HepG2 (cell line): ENCODE data around the gene RUSC1. TPM values are rescaled to one million over a fixed set of nuclear protein-coding genes. Genes with fewer than 3 reads are reported as not detected.

Experiments
- CAMTA2 ChIP-seq: sonication (generic); formaldehyde crosslinking; IDR thresholded peaks from 2 replicates; pipeline ENCODE4 v1.4.0; 2020; ENCODE audit warnings: mild to moderate bottlenecking, missing genetic modification reagents, borderline replicate concordance
- MAZ ChIP-seq, 2 experiments: sonication (generic) in 1 of 2; formaldehyde crosslinking in 1 of 2; IDR thresholded peaks; 2 replicates each; pipeline versions ENCODE4 v1.5.0 to v1.6.1; 2012 to 2020; ENCODE audit warnings: low read depth in 2 of 2, mild to moderate bottlenecking in 2 of 2, borderline replicate concordance in 1 of 2, improper control_type of control experiment in 1 of 2, low read length in 1 of 2, missing genetic modification reagents in 1 of 2, moderate library complexity in 1 of 2
- PAXIP1 ChIP-seq: sonication (generic); formaldehyde crosslinking; conservative IDR thresholded peaks from 2 replicates; pipeline ENCODE4 v1.4.0; 2020; ENCODE audit warnings: mild to moderate bottlenecking, missing genetic modification reagents, moderate library complexity
- PHF20 ChIP-seq: sonication (generic); formaldehyde crosslinking; IDR thresholded peaks from 2 replicates; pipeline ENCODE4 v1.5.0; 2020; ENCODE audit warnings: mild to moderate bottlenecking, missing genetic modification reagents
- SP4 ChIP-seq: sonication (generic); formaldehyde crosslinking; IDR thresholded peaks from 2 replicates; pipeline ENCODE4 v1.8.1; 2023; ENCODE audit warnings: mild to moderate bottlenecking, missing genetic modification reagents
- ZFY ChIP-seq: sonication (generic); formaldehyde crosslinking; IDR thresholded peaks from 2 replicates; pipeline ENCODE4 v1.4.0; 2020; ENCODE audit warnings: missing genetic modification reagents
- ZNF282 ChIP-seq: fragments of 450-650 bp; IDR thresholded peaks from 2 replicates; pipeline ENCODE4 v1.6.1; 2018; ENCODE audit not compliant: partially characterized antibody
- ZNF317 ChIP-seq: sonication (generic); formaldehyde crosslinking; IDR thresholded peaks from 2 replicates; pipeline ENCODE4 v1.5.0; 2020; ENCODE audit warnings: mild to moderate bottlenecking, missing genetic modification reagents
- ZNF546 ChIP-seq: sonication (generic); formaldehyde crosslinking; conservative IDR thresholded peaks from 2 replicates; pipeline ENCODE4 v1.8.1; 2023; ENCODE audit warnings: mild to moderate bottlenecking, missing genetic modification reagents
- ZNF720 ChIP-seq: sonication (generic); formaldehyde crosslinking; IDR thresholded peaks from 2 replicates; pipeline ENCODE4 v1.4.0; 2020; ENCODE audit warnings: missing genetic modification reagents
- polyA plus RNA-seq, 8 experiments: library from polyadenylated mRNA; depleted of rRNA in 3 of 8; stranded (reverse) in 7 of 8; unstranded in 1 of 8; fragments of >200 nt; fragmentation: Illumina TruSeq in 4 of 8; extraction: Trizol in 4 of 8; gene quantifications; 2 replicates each; pipeline versions ENCODE4 v1.2.1 to v1.2.3, GENCODE V29; 2011 to 2016; ENCODE audit warnings: low read depth in 4 of 8, missing spikeins in 1 of 8, mixed read lengths in 1 of 8; ENCODE audit not compliant: insufficient read depth in 1 of 8
- total RNA-seq, 5 experiments: library from RNA; depleted of rRNA; stranded (reverse); fragments of >200 nt; fragmentation: Illumina TruSeq; extraction: Trizol; gene quantifications; 2 replicates each; pipeline ENCODE4 v1.2.3, GENCODE V29; 2016; ENCODE audit warnings: low read depth in 1 of 5
- TF ChIP-seq, protein P1 (sequence below), 2 experiments: sonication (generic) in 1 of 2; formaldehyde crosslinking in 1 of 2; IDR thresholded peaks; 2 replicates each; pipeline versions ENCODE4 v1.6.1 to v1.9.0; 2014 to 2022; ENCODE audit warnings: antibody characterized with exemption in 1 of 2, borderline replicate concordance in 1 of 2, inconsistent platforms in 1 of 2, low read depth in 1 of 2, missing genetic modification reagents in 1 of 2
- TF ChIP-seq, protein P2 (sequence below): sonication (generic); formaldehyde crosslinking; IDR thresholded peaks from 2 replicates; pipeline ENCODE4 v1.5.0; 2020; ENCODE audit warnings: mild to moderate bottlenecking, missing genetic modification reagents, borderline replicate concordance
- TF ChIP-seq, protein P3 (sequence below): sonication (generic); formaldehyde crosslinking; IDR thresholded peaks from 2 replicates; pipeline ENCODE4 v1.5.0; 2020; ENCODE audit warnings: missing genetic modification reagents

Gene RUSC1
- total and polyA plus RNA-seq, 2 of the 13 experiments (the other 11 are each of a cell fraction or from before 2014, with no cell fraction given) = 18.7 to 20.4 TPM

- TF ChIP-seq, protein P1, sequence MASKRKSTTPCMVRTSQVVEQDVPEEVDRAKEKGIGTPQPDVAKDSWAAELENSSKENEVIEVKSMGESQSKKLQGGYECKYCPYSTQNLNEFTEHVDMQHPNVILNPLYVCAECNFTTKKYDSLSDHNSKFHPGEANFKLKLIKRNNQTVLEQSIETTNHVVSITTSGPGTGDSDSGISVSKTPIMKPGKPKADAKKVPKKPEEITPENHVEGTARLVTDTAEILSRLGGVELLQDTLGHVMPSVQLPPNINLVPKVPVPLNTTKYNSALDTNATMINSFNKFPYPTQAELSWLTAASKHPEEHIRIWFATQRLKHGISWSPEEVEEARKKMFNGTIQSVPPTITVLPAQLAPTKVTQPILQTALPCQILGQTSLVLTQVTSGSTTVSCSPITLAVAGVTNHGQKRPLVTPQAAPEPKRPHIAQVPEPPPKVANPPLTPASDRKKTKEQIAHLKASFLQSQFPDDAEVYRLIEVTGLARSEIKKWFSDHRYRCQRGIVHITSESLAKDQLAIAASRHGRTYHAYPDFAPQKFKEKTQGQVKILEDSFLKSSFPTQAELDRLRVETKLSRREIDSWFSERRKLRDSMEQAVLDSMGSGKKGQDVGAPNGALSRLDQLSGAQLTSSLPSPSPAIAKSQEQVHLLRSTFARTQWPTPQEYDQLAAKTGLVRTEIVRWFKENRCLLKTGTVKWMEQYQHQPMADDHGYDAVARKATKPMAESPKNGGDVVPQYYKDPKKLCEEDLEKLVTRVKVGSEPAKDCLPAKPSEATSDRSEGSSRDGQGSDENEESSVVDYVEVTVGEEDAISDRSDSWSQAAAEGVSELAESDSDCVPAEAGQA (IDR thresholded peaks at IDR 0.05; ENCODE audit: low read depth) = 0 out of 2 replicates have a peak, but pooled peaks have one; percentile 39
- TF ChIP-seq, protein P1 (CRISPR knock-in tag; IDR thresholded peaks at IDR 0.05; ENCODE audit: borderline replicate concordance) = no peak
- TF ChIP-seq ZNF282 (no peak), CAMTA2 (CRISPR knock-in tag) (peak; percentile 28; the same call in 1 of the 2 replicates), ZNF720 (CRISPR knock-in tag) (no peak), ZNF317 (CRISPR knock-in tag) (0 out of 2 replicates have a peak, but pooled peaks have one; percentile 27), PHF20 (peak; percentile 24; the same call in 1 of the 2 replicates), ZFY (peak; percentile 31; the same call in 1 of the 2 replicates), ZNF546 (CRISPR knock-in tag) (0 out of 2 replicates have a peak, but pooled peaks have one; percentile 16), PAXIP1 (CRISPR knock-in tag) (peak; percentile 53), SP4 (CRISPR knock-in tag) (0 out of 2 replicates have a peak, but pooled peaks have one; percentile 28), MAZ (IDR thresholded peaks at IDR 0.05; ENCODE audit: borderline replicate concordance, low read depth, low read length) (no peak), MAZ (CRISPR knock-in tag; IDR thresholded peaks at IDR 0.05; ENCODE audit: low read depth) (peak; percentile 29; the same call in 1 of the 2 replicates)
- TF ChIP-seq, protein P2, sequence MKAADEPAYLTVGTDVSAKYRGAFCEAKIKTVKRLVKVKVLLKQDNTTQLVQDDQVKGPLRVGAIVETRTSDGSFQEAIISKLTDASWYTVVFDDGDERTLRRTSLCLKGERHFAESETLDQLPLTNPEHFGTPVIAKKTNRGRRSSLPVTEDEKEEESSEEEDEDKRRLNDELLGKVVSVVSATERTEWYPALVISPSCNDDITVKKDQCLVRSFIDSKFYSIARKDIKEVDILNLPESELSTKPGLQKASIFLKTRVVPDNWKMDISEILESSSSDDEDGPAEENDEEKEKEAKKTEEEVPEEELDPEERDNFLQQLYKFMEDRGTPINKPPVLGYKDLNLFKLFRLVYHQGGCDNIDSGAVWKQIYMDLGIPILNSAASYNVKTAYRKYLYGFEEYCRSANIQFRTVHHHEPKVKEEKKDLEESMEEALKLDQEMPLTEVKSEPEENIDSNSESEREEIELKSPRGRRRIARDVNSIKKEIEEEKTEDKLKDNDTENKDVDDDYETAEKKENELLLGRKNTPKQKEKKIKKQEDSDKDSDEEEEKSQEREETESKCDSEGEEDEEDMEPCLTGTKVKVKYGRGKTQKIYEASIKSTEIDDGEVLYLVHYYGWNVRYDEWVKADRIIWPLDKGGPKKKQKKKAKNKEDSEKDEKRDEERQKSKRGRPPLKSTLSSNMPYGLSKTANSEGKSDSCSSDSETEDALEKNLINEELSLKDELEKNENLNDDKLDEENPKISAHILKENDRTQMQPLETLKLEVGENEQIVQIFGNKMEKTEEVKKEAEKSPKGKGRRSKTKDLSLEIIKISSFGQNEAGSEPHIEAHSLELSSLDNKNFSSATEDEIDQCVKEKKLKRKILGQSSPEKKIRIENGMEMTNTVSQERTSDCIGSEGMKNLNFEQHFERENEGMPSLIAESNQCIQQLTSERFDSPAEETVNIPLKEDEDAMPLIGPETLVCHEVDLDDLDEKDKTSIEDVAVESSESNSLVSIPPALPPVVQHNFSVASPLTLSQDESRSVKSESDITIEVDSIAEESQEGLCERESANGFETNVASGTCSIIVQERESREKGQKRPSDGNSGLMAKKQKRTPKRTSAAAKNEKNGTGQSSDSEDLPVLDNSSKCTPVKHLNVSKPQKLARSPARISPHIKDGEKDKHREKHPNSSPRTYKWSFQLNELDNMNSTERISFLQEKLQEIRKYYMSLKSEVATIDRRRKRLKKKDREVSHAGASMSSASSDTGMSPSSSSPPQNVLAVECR (CRISPR knock-in tag) = peak; percentile 52; the same call in 1 of the 2 replicates
- TF ChIP-seq, protein P3, sequence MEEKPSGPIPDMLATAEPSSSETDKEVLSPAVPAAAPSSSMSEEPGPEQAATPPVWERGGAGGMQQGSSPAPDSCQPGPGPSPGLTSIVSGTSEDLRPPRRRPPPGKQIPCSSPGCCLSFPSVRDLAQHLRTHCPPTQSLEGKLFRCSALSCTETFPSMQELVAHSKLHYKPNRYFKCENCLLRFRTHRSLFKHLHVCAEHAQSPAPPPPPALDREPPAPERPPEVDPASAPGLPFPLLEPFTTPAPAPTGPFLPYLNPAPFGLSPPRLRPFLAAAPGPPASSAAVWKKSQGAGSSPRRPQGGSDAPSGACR (CRISPR knock-in tag) = peak; percentile 60
These were observed 35.1 kb upstream of the RUSC1 start (continued) for GRCh38 chr1:155285631-155286044.
